Upper lobe of right lung (tissue), 1 donor: Measurements from ENCODE around the gene LIG1. TPM values are rescaled to one million over a fixed set of nuclear protein-coding genes. Genes with fewer than 3 reads are reported as not detected.
"Not testable (repeated sequence)": the region's sequence is repeated elsewhere in the genome, so short reads cannot be mapped to it uniquely, and the experiment has no call there.

Experiments
- ATAC-seq: fragments of 200-7000 bp; cut with Tn5 transposase; one replicate; pipeline ENCODE4 v1.9.1; 2020; ENCODE audit warnings: mild to moderate bottlenecking, moderate library complexity
- DNase-seq: peaks from one replicate; pipeline ENCODE4 v3.0.0-alpha.2; 2020
- H3K27ac ChIP-seq: fragments of 200-600 bp; one replicate; pipeline ENCODE4 v1.8.0; 2022
- H3K27me3 ChIP-seq: fragments of 200-600 bp; one replicate; pipeline ENCODE4 v1.8.0; 2022; ENCODE audit warnings: mild to moderate bottlenecking
- H3K36me3 ChIP-seq: fragments of 200-600 bp; one replicate; pipeline ENCODE4 v1.8.0; 2022
- H3K4me1 ChIP-seq: fragments of 200-600 bp; one replicate; pipeline ENCODE4 v1.8.0; 2022
- H3K4me3 ChIP-seq: fragments of 200-600 bp; one replicate; pipeline ENCODE4 v1.8.0; 2022; ENCODE audit warnings: mild to moderate bottlenecking
- H3K9me3 ChIP-seq: fragments of 200-600 bp; one replicate; pipeline ENCODE4 v1.8.0; 2022
- intact Hi-C: fragments of 100-400 bp; cut with DNase I; formaldehyde crosslinking; loops from one replicate; pipeline ENCODE4 v1.11.0; 2022
- total RNA-seq: library from RNA; stranded (reverse); fragmentation: NEBNext Ultra II Directional; extraction: Animal tissue kit (Norgen Biotek cat#: 25700); gene quantifications from one replicate; pipeline ENCODE4 v1.2.1, GENCODE V29; 2021
- TF ChIP-seq, protein P1 (sequence below): fragments of 200-600 bp; IDR thresholded peaks from one replicate; pipeline ENCODE4 v1.8.0; 2022; ENCODE audit warnings: antibody characterized with exemption
- donor health status: DM: no; HTN: yes; CAD: no; lungs with severe emphysema.

The LIG1 gene
- total RNA-seq, 1 donor from 2014 or later, result 17.7 TPM

DNA sequence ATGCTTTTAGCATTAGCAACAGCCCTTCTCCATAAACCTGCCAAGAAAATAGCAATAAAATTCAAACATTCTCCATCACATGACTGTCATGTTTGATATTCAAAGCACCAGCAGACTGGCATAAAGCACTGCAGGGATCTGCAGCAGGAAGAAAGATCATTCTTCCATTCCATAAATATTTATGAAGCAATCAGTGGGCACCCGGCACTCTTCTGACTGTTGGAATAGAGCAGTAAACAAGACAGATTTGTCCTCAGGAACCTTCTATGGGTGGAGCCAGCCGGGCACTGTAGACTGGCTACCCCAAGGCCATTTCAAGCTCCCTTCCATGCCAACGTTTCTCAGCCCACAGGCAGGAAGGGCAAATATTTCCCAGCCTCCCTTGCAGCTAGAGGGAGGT, 85.1 kb downstream of the LIG1 start:
- Histone ChIP-seq H3K4me1 (no peaks in the 10 kb centered on the region), H3K27ac (no peak overlapping the region), H3K4me3 (no peak overlapping the region), H3K36me3 (no peaks in the 10 kb centered on the region), H3K9me3 (no peaks in the 10 kb centered on the region), H3K27me3 (no peaks in the 10 kb centered on the region)
- TF ChIP-seq, protein P1, sequence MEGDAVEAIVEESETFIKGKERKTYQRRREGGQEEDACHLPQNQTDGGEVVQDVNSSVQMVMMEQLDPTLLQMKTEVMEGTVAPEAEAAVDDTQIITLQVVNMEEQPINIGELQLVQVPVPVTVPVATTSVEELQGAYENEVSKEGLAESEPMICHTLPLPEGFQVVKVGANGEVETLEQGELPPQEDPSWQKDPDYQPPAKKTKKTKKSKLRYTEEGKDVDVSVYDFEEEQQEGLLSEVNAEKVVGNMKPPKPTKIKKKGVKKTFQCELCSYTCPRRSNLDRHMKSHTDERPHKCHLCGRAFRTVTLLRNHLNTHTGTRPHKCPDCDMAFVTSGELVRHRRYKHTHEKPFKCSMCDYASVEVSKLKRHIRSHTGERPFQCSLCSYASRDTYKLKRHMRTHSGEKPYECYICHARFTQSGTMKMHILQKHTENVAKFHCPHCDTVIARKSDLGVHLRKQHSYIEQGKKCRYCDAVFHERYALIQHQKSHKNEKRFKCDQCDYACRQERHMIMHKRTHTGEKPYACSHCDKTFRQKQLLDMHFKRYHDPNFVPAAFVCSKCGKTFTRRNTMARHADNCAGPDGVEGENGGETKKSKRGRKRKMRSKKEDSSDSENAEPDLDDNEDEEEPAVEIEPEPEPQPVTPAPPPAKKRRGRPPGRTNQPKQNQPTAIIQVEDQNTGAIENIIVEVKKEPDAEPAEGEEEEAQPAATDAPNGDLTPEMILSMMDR, result no peak
- intact Hi-C loops, result no loop called here
- DNase-seq, result no peak
- no peak for ATAC-seq

DNA sequence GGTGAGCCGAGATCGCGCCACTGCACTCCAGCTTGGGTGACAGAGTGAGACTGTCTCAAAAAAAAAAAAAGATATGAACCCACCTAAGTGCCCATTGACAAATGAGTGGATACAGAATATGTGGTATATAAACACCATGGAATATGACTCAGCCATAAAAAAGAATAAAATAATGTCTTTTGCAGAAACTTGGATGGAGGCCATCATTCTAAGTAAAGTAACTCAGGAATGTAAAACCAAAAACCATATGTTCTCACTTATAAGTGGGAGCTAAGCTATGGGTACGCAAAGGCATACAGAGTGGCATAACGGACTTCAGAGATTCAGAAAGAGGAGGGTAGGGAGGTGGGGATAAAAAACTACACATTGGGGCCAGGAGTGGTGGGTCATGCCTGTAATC, 89.0 kb downstream of the LIG1 start:
- no peaks in the 10 kb centered on the region for H3K9me3 ChIP-seq
- TF ChIP-seq, protein P1, result no peak
- no peaks in the 10 kb centered on the region for H3K27me3 ChIP-seq
- no peak for DNase-seq
- intact Hi-C loops, result no loop called here
- no peak overlapping the region for H3K4me3 ChIP-seq
- no peaks in the 10 kb centered on the region for H3K4me1 ChIP-seq
- ATAC-seq, result no peak
- no peaks in the 10 kb centered on the region for H3K36me3 ChIP-seq
- H3K27ac ChIP-seq, result no peak overlapping the region

DNA sequence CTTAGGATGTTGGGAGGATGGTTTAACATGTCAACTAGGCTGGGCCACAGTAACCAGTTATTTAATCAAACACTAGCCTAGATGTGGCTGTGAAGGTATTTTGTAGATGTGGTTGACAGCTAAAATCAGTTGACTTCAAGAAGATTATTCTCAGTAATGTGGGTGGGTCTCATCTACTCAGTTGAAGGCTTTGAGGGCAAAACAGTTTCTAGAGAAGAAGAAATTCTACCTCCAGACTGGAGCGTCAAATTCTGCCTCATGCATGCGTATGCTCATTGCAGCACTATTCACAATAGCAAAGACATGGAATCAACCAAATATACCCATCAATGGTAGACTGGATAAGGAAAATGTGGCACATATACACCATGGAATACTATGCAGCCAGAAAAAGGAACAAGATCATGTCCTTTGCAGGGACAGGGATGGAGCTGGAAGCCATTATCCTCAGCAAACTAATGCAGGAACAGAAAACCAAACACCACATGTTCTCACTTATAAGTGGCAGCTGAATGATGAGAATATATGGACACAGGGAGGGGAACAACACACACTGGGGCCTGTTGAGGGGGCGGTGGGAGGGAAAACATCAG, 99.9 kb downstream of the LIG1 start:
- intact Hi-C loops, result not testable (repeated sequence)

DNA sequence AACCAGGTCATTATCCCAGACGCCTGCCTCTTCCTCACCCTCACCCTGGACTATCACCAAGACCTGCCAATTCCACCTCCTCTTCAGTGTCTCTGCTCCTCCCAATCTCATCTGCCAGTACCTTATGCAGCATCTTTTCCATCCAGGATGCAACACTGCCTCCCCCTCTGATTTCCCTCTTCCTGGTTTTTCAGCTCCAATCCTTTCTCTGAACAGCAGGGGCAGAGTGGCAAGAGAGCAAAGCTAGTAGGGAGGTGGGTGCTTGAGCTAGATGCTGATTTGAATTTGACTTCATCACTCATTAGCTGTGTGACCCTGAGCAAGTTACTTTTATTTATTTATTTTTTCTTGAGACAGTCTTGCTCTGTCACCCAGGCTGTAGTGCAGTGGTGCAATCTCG, 100.7 kb downstream of the LIG1 start:
- TF ChIP-seq, protein P1, result no peak
- DNase-seq, result no peak
- Histone ChIP-seq H3K9me3 (no peaks in the 10 kb centered on the region), H3K27me3 (no peaks in the 10 kb centered on the region), H3K4me3 (no peak overlapping the region), H3K36me3 (no peaks in the 10 kb centered on the region), H3K27ac (no peak overlapping the region), H3K4me1 (no peaks in the 10 kb centered on the region)
- no peak for ATAC-seq
- intact Hi-C loops, result no loop called here

More for the DNA sequence above, 99.9 kb downstream of the LIG1 start:
- not testable (repeated sequence) for H3K4me1 ChIP-seq, DNase-seq, H3K36me3 ChIP-seq, H3K27ac ChIP-seq, ATAC-seq, H3K4me3 ChIP-seq, H3K9me3 ChIP-seq, H3K27me3 ChIP-seq

Other genes with a start within 250 kb of the LIG1 start
- not detected for gene BSPH1, start 178.2 kb downstream of the LIG1 start, total RNA-seq
- not detected for gene ELSPBP1, start 175.7 kb downstream of the LIG1 start, total RNA-seq
- not detected for gene CABP5, start 126.3 kb downstream of the LIG1 start, total RNA-seq
- 14.7 TPM for gene PLA2G4C, start 59.5 kb downstream of the LIG1 start, total RNA-seq
- 7.5 TPM for gene ZSWIM9, start 336 bp upstream of the LIG1 start, total RNA-seq
- 88.2 TPM for gene CARD8, start 85.6 kb upstream of the LIG1 start, total RNA-seq
- 1.8 TPM for gene ZNF114, start 99.7 kb upstream of the LIG1 start, total RNA-seq
- 87.8 TPM for gene EMP3, start 155.2 kb upstream of the LIG1 start, total RNA-seq
- 10.7 TPM for gene TMEM143, start 193.6 kb upstream of the LIG1 start, total RNA-seq
- gene SYNGR4, start 194.0 kb upstream of the LIG1 start, total RNA-seq, result not detected
- gene KDELR1, start 221.2 kb upstream of the LIG1 start, total RNA-seq, result 138 TPM
- 0.61 TPM for gene GRIN2D, start 223.3 kb upstream of the LIG1 start, total RNA-seq